Measurements from ENCODE around the gene MPZL3. TPM values are rescaled to one million over a fixed set of nuclear protein-coding genes. Genes with fewer than 3 reads are reported as not detected.

The MPZL3 gene, protein sequence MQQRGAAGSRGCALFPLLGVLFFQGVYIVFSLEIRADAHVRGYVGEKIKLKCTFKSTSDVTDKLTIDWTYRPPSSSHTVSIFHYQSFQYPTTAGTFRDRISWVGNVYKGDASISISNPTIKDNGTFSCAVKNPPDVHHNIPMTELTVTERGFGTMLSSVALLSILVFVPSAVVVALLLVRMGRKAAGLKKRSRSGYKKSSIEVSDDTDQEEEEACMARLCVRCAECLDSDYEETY
- total RNA-seq = 10.7 and 15.4 TPM in 2 replicates

GRCh38 chr11:118251858-118252652 is at the start of gene MPZL3:
Gene MPZL3 (minus strand): TSS chr11:118252365. CDS start chr11:118252294, 71 bp downstream.

GRCh38 chr11:118263695-118264568 is 11.8 kb upstream of the MPZL3 start, which contains the start of gene MPZL2:
Gene MPZL2 (minus strand): TSS chr11:118264297. CDS start chr11:118264153, 144 bp downstream.

DNA sequence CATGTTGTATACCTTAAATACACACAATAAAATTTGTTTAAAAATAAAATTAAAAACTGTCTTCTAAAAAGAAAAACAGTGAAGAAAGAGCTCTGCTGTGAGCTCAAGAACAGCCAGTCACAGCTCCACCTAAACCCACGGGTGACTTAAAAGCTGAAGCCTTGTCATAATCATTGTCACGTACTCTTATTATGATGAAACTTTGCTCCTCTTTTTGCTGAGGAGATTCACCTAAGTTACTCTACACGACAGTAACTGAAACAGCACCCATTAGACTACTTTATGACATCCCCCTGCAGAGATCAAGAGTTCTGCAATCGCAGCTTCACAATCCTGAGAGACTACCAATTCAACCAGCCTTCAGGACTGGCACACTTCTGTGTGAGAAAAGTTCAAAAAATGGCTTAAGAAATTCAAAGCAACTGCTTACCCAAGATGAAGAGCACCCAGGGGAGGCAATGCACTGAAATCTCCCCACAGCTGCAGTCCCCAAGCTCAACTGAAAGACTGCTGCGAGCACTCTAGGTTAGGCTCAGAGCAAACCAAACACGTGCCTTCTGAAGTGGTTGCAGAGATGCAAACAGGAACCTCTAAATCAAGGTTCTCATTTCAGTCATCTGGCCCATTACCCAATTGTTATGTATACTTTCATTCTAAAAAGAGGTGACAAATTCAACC is 27.5 kb downstream of the MPZL3 start, which contains the start of gene JAML:
Gene JAML, minus strand, starts transcription at position 501 of the 678 bp plus-strand sequence. CDS start 10,145 bp downstream, outside the sequence.

Small RNAs within 50 kb of the gene (small RNA-seq; reads per million reads assigned to genes)
- gene HSPE1P18 = not detected

Other genes with a start within 250 kb of the MPZL3 start
- gene TMPRSS4, start 175.3 kb downstream of the MPZL3 start, total RNA-seq = not detected in 2 replicates
- not detected in 2 replicates for gene SMIM35, start 165.4 kb downstream of the MPZL3 start, total RNA-seq
- gene SCN4B, start 99.5 kb downstream of the MPZL3 start, total RNA-seq = under 0.01 TPM in 2 replicates
- gene SCN2B, start 75.7 kb downstream of the MPZL3 start, total RNA-seq = under 0.01 TPM in 1 of 2 replicates, not detected in the other
- 0.65 TPM in 1 of 2 replicates, not detected in the other for gene JAML, start 27.4 kb downstream of the MPZL3 start, total RNA-seq
- 25.8 and 42.1 TPM in 2 replicates for gene MPZL2, start 11.9 kb upstream of the MPZL3 start, total RNA-seq
- gene CD3E, start 52.4 kb upstream of the MPZL3 start, total RNA-seq = 0.33 TPM in 1 of 2 replicates, not detected in the other
- not detected in 2 replicates for gene CD3D, start 90.3 kb upstream of the MPZL3 start, total RNA-seq
- gene CD3G, start 92.0 kb upstream of the MPZL3 start, total RNA-seq = not detected in 2 replicates
- 55.9 and 60.8 TPM in 2 replicates for gene UBE4A, start 107.2 kb upstream of the MPZL3 start, total RNA-seq
- 35.8 and 42.5 TPM in 2 replicates for gene ATP5MG, start 149.2 kb upstream of the MPZL3 start, total RNA-seq
- 44.1 and 56.4 TPM in 2 replicates for gene KMT2A, start 184.1 kb upstream of the MPZL3 start, total RNA-seq

Measured in vein endothelial cell (primary cell).